ENCODE data around the gene SMPD4.
"Not testable (repeated sequence)": the region's sequence is repeated elsewhere in the genome, so short reads cannot be mapped to it uniquely, and the experiment has no call there.

Gene SMPD4

GRCh38 chr2:130154423-130154770, 27.0 kb downstream of the SMPD4 start:
- not testable (repeated sequence) for H3K9me3 ChIP-seq (ENCODE audit: control insufficient read depth, insufficient read depth, low read length)
- peaks cover 31% of the 10 kb centered on the region for H3K36me3 ChIP-seq (ENCODE audit: control insufficient read depth, insufficient read depth, low read length)

GRCh38 chr2:130153721-130154422, 27.5 kb downstream of the SMPD4 start:
- H3K4me1 ChIP-seq (ENCODE audit: control insufficient read depth, insufficient read depth, low read length); H3K9ac ChIP-seq (ENCODE audit: low read depth, low read length); H3K27me3 ChIP-seq (ENCODE audit: control insufficient read depth, insufficient read depth, low read length); H3K4me3 ChIP-seq (ENCODE audit: low read depth, low read length); H3K9me3 ChIP-seq (ENCODE audit: control insufficient read depth, insufficient read depth, low read length): not testable (repeated sequence)
- peaks cover 31% of the 10 kb centered on the region for H3K36me3 ChIP-seq (ENCODE audit: control insufficient read depth, insufficient read depth, low read length)

More at GRCh38 chr2:130154423-130154770, 27.0 kb downstream of the SMPD4 start:
- not testable (repeated sequence) for H3K4me1 ChIP-seq (ENCODE audit: control insufficient read depth, insufficient read depth, low read length); H3K27me3 ChIP-seq (ENCODE audit: control insufficient read depth, insufficient read depth, low read length); H3K9ac ChIP-seq (ENCODE audit: low read depth, low read length); H3K4me3 ChIP-seq (ENCODE audit: low read depth, low read length)

GRCh38 chr2:130152816-130153595, 28.4 kb downstream of the SMPD4 start:
- Histone ChIP-seq H3K36me3 (ENCODE audit: control insufficient read depth, insufficient read depth, low read length) (peaks cover 31% of the 10 kb centered on the region), H3K9me3 (ENCODE audit: control insufficient read depth, insufficient read depth, low read length) (no peaks in the 10 kb centered on the region), H3K27me3 (ENCODE audit: control insufficient read depth, insufficient read depth, low read length) (no peaks in the 10 kb centered on the region), H3K9ac (ENCODE audit: low read depth, low read length) (no peak overlapping the region), H3K4me3 (ENCODE audit: low read depth, low read length) (no peak overlapping the region), H3K4me1 (ENCODE audit: control insufficient read depth, insufficient read depth, low read length) (no peaks in the 10 kb centered on the region)

- H3K4me1 ChIP-seq (ENCODE audit: control insufficient read depth, insufficient read depth, low read length); H3K9me3 ChIP-seq (ENCODE audit: control insufficient read depth, insufficient read depth, low read length); H3K27me3 ChIP-seq (ENCODE audit: control insufficient read depth, insufficient read depth, low read length); H3K4me3 ChIP-seq (ENCODE audit: low read depth, low read length); H3K9ac ChIP-seq (ENCODE audit: low read depth, low read length): not testable (repeated sequence)
- H3K36me3 ChIP-seq (ENCODE audit: control insufficient read depth, insufficient read depth, low read length), result peaks cover 31% of the 10 kb centered on the region
Measured at GRCh38 chr2:130152136-130152815, 29.1 kb downstream of the SMPD4 start.

GRCh38 chr2:130151145-130151512, 30.3 kb downstream of the SMPD4 start:
- not testable (repeated sequence) for H3K27me3 ChIP-seq (ENCODE audit: control insufficient read depth, insufficient read depth, low read length); H3K4me1 ChIP-seq (ENCODE audit: control insufficient read depth, insufficient read depth, low read length); H3K9me3 ChIP-seq (ENCODE audit: control insufficient read depth, insufficient read depth, low read length); H3K9ac ChIP-seq (ENCODE audit: low read depth, low read length); H3K4me3 ChIP-seq (ENCODE audit: low read depth, low read length)
- H3K36me3 ChIP-seq (ENCODE audit: control insufficient read depth, insufficient read depth, low read length), result peaks cover 31% of the 10 kb centered on the region

- Histone ChIP-seq H3K9ac (ENCODE audit: low read depth, low read length) (no peak overlapping the region), H3K9me3 (ENCODE audit: control insufficient read depth, insufficient read depth, low read length) (no peaks in the 10 kb centered on the region), H3K36me3 (ENCODE audit: control insufficient read depth, insufficient read depth, low read length) (peaks cover 26% of the 10 kb centered on the region), H3K4me3 (ENCODE audit: low read depth, low read length) (no peak overlapping the region), H3K27me3 (ENCODE audit: control insufficient read depth, insufficient read depth, low read length) (no peaks in the 10 kb centered on the region), H3K4me1 (ENCODE audit: control insufficient read depth, insufficient read depth, low read length) (no peaks in the 10 kb centered on the region)
Measured at GRCh38 chr2:130150181-130151144, 30.9 kb downstream of the SMPD4 start.

- H3K36me3 ChIP-seq (ENCODE audit: control insufficient read depth, insufficient read depth, low read length), result peaks cover 16% of the 10 kb centered on the region
- H3K9ac ChIP-seq (ENCODE audit: low read depth, low read length); H3K27me3 ChIP-seq (ENCODE audit: control insufficient read depth, insufficient read depth, low read length); H3K4me3 ChIP-seq (ENCODE audit: low read depth, low read length); H3K9me3 ChIP-seq (ENCODE audit: control insufficient read depth, insufficient read depth, low read length); H3K4me1 ChIP-seq (ENCODE audit: control insufficient read depth, insufficient read depth, low read length): not testable (repeated sequence)
Measured at GRCh38 chr2:130148515-130148914, 32.9 kb downstream of the SMPD4 start.

GRCh38 chr2:130145006-130145414, 36.4 kb downstream of the SMPD4 start, which contains the start of gene CCDC74B:
Gene CCDC74B, minus strand, starts transcription at chr2:130145112. Its CDS starts 116 bp downstream, at chr2:130144996.
- H3K4me1 ChIP-seq (ENCODE audit: control insufficient read depth, insufficient read depth, low read length); H3K9ac ChIP-seq (ENCODE audit: low read depth, low read length); H3K27me3 ChIP-seq (ENCODE audit: control insufficient read depth, insufficient read depth, low read length); H3K9me3 ChIP-seq (ENCODE audit: control insufficient read depth, insufficient read depth, low read length); H3K36me3 ChIP-seq (ENCODE audit: control insufficient read depth, insufficient read depth, low read length): not testable (repeated sequence)
- H3K4me3 ChIP-seq (ENCODE audit: low read depth, low read length), result peak within 1 kb of the TSS; percentile 26

GRCh38 chr2:130143266-130144039, 37.9 kb downstream of the SMPD4 start:
- not testable (repeated sequence) for H3K9me3 ChIP-seq (ENCODE audit: control insufficient read depth, insufficient read depth, low read length); H3K27me3 ChIP-seq (ENCODE audit: control insufficient read depth, insufficient read depth, low read length); H3K36me3 ChIP-seq (ENCODE audit: control insufficient read depth, insufficient read depth, low read length); H3K9ac ChIP-seq (ENCODE audit: low read depth, low read length); H3K4me1 ChIP-seq (ENCODE audit: control insufficient read depth, insufficient read depth, low read length)
- peak overlapping the region; percentile 26 for H3K4me3 ChIP-seq (ENCODE audit: low read depth, low read length)

GRCh38 chr2:130142396-130143265, 38.8 kb downstream of the SMPD4 start:
- H3K9me3 ChIP-seq (ENCODE audit: control insufficient read depth, insufficient read depth, low read length); H3K9ac ChIP-seq (ENCODE audit: low read depth, low read length); H3K4me3 ChIP-seq (ENCODE audit: low read depth, low read length); H3K4me1 ChIP-seq (ENCODE audit: control insufficient read depth, insufficient read depth, low read length); H3K36me3 ChIP-seq (ENCODE audit: control insufficient read depth, insufficient read depth, low read length); H3K27me3 ChIP-seq (ENCODE audit: control insufficient read depth, insufficient read depth, low read length): not testable (repeated sequence)

All from iPS-15b (cell line).